Measurements from ENCODE around the gene MTUS2. TPM values are rescaled to one million over a fixed set of nuclear protein-coding genes. Genes with fewer than 3 reads are reported as not detected.

The MTUS2 gene
- total and polyA plus RNA-seq, 9 of the 15 experiments (the other 6 are each of a cell fraction or from before 2014, with no cell fraction given), result 0.01 to 0.28 (median 0.06) TPM; not detected in 1

DNA sequence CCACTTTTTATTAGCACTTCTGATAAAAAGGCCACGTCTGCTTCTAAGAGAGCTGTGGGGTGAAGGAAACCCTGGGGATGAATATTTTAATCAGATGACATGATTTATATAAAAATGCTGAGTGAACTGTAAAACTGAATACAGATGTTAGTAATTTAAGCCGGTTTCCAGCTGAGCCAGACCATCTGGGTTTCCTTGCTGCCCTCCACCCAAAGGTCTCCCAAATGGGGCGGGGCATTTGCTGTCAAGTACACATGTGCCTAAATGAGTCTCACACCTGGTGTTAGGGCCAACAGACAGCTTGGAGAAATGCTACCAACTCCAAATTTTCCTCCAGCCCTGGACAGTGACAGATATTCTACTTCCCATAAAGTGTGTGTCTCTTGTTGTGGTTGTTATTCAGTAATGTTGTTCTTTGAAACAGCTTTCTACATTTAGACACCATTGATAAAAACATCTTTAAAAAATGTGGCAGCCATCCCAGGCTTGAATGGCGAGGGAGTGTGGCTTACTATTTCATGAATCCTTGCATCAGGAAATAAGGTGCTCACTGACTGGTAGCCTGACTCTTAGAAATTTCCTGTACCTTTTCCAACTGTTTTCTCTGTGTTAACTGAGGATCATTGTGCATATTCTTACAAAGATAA is 350.4 kb downstream of the MTUS2 start:
- BruUV-seq (replicated peaks), result no TSS peak
- no peak for TF ChIP-seq NONO (IDR thresholded peaks at IDR 0.05; ENCODE audit: low read depth in 2 of 2, low read length in 1 of 2)
- TF ChIP-seq, protein P1, sequence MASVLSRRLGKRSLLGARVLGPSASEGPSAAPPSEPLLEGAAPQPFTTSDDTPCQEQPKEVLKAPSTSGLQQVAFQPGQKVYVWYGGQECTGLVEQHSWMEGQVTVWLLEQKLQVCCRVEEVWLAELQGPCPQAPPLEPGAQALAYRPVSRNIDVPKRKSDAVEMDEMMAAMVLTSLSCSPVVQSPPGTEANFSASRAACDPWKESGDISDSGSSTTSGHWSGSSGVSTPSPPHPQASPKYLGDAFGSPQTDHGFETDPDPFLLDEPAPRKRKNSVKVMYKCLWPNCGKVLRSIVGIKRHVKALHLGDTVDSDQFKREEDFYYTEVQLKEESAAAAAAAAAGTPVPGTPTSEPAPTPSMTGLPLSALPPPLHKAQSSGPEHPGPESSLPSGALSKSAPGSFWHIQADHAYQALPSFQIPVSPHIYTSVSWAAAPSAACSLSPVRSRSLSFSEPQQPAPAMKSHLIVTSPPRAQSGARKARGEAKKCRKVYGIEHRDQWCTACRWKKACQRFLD (CRISPR knock-in tag; IDR thresholded peaks at IDR 0.05), result no peak
- TF ChIP-seq SMARCC2 (IDR thresholded peaks at IDR 0.05; ENCODE audit: low read depth), result no peak
- TF ChIP-seq KLF13 (tag; IDR thresholded peaks at IDR 0.05; ENCODE audit: borderline replicate concordance, low read depth), result no peak
- TF ChIP-seq ZFP30 (CRISPR knock-in tag; IDR thresholded peaks at IDR 0.05; ENCODE audit: borderline replicate concordance), result no peak
- TF ChIP-seq, protein P2, sequence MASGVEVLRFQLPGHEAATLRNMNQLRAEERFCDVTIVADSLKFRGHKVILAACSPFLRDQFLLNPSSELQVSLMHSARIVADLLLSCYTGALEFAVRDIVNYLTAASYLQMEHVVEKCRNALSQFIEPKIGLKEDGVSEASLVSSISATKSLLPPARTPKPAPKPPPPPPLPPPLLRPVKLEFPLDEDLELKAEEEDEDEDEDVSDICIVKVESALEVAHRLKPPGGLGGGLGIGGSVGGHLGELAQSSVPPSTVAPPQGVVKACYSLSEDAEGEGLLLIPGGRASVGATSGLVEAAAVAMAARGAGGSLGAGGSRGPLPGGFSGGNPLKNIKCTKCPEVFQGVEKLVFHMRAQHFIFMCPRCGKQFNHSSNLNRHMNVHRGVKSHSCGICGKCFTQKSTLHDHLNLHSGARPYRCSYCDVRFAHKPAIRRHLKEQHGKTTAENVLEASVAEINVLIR (CRISPR knock-in tag; IDR thresholded peaks at IDR 0.05), result no peak
- TF ChIP-seq, protein P3, sequence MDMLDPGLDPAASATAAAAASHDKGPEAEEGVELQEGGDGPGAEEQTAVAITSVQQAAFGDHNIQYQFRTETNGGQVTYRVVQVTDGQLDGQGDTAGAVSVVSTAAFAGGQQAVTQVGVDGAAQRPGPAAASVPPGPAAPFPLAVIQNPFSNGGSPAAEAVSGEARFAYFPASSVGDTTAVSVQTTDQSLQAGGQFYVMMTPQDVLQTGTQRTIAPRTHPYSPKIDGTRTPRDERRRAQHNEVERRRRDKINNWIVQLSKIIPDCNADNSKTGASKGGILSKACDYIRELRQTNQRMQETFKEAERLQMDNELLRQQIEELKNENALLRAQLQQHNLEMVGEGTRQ (CRISPR knock-in tag; IDR thresholded peaks at IDR 0.05), result no peak
- no peak for TF ChIP-seq DDX20 (tag; IDR thresholded peaks at IDR 0.05; ENCODE audit: low read depth)
- no peak for TF ChIP-seq KHSRP (IDR thresholded peaks at IDR 0.05)
- TF ChIP-seq, protein P4, sequence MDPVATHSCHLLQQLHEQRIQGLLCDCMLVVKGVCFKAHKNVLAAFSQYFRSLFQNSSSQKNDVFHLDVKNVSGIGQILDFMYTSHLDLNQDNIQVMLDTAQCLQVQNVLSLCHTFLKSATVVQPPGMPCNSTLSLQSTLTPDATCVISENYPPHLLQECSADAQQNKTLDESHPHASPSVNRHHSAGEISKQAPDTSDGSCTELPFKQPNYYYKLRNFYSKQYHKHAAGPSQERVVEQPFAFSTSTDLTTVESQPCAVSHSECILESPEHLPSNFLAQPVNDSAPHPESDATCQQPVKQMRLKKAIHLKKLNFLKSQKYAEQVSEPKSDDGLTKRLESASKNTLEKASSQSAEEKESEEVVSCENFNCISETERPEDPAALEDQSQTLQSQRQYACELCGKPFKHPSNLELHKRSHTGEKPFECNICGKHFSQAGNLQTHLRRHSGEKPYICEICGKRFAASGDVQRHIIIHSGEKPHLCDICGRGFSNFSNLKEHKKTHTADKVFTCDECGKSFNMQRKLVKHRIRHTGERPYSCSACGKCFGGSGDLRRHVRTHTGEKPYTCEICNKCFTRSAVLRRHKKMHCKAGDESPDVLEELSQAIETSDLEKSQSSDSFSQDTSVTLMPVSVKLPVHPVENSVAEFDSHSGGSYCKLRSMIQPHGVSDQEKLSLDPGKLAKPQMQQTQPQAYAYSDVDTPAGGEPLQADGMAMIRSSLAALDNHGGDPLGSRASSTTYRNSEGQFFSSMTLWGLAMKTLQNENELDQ (CRISPR knock-in tag; IDR thresholded peaks at IDR 0.05; ENCODE audit: borderline replicate concordance), result no peak
- Histone ChIP-seq H3K9me3 (replicated peaks; ENCODE audit: control insufficient read depth, insufficient read depth, low read depth, low read length) (no peaks in the 10 kb centered on the region), H3K27me3 (ENCODE audit: control insufficient read depth in 2 of 2, insufficient read depth in 2 of 2, low read length in 2 of 2) (no peaks in the 10 kb centered on the region), H3K9ac (ENCODE audit: insufficient read depth in 1 of 2, low read depth in 2 of 2, low read length in 2 of 2) (no peak overlapping the region), H3K4me1 (replicated peaks in 1 of 2; ENCODE audit: control insufficient read depth in 2 of 2, insufficient read depth in 2 of 2, low read length in 2 of 2) (no peaks in the 10 kb centered on the region), H3K9me1 (ENCODE audit: control insufficient read depth, insufficient read depth, low read length) (no peaks in the 10 kb centered on the region), H3K36me3 (ENCODE audit: control insufficient read depth, insufficient read depth, low read length) (no peaks in the 10 kb centered on the region), H3K27ac (ENCODE audit: extremely low read depth, low read depth, low read length) (no peak overlapping the region), H3K4me3 (no peak overlapping the region), H3K79me2 (ENCODE audit: control insufficient read depth, insufficient read depth, low read length) (no peaks in the 10 kb centered on the region), H2AFZ (ENCODE audit: low read depth, low read length) (no peak overlapping the region), H3K4me2 (ENCODE audit: insufficient read depth, low read length) (no peak overlapping the region), H4K20me1 (replicated peaks; ENCODE audit: control insufficient read depth, insufficient read depth, low read length) (no peaks in the 10 kb centered on the region)
- POLR2A ChIA-PET, result no interaction called here
- in situ Hi-C loops (cut with MboI) (no loop called here), intact Hi-C loops (cut with micrococcal nuclease) (no loop called here)
- 0% methylated on average over 3 of the region's 4 CpGs for WGBS (ENCODE audit: insufficient coverage, low coverage, missing lambda C conversion rate)
- ATAC-seq (no peak), DNase-seq (ENCODE audit: extremely low read depth in 1 of 4, low spot score in 3 of 4) (no peak), FAIRE-seq (no peak)
- CTCF ChIA-PET (ENCODE audit: low intra/inter-chr PET ratio), result no interaction called here

All from K562 (cell line).